ENCODE results near the gene FBXL14. TPM values are rescaled to one million over a fixed set of nuclear protein-coding genes. Genes with fewer than 3 reads are reported as not detected.

The FBXL14 gene
- total RNA-seq, 4 donors from 2014 or later, result 10.9 to 16.4 (median 13.1) TPM

- ATAC-seq, result peak; percentile 37
- peak overlapping the region; percentile 65 to 79 for H3K4me3 ChIP-seq
- H3K36me3 ChIP-seq, result peaks cover 0 to 6% of the 10 kb centered on the region in 2 donors
- no peaks in the 10 kb centered on the region for H3K27me3 ChIP-seq
- no peaks in the 10 kb centered on the region for H3K9me3 ChIP-seq
- peak overlapping the region; percentile 76 to 91 (median 88) for H3K27ac ChIP-seq
- TF ChIP-seq POLR2A (IDR thresholded peaks at IDR 0.05) (peak; percentile 5 to 14), EP300 (IDR thresholded peaks at IDR 0.05) (no peak)
- TF ChIP-seq, protein P1, sequence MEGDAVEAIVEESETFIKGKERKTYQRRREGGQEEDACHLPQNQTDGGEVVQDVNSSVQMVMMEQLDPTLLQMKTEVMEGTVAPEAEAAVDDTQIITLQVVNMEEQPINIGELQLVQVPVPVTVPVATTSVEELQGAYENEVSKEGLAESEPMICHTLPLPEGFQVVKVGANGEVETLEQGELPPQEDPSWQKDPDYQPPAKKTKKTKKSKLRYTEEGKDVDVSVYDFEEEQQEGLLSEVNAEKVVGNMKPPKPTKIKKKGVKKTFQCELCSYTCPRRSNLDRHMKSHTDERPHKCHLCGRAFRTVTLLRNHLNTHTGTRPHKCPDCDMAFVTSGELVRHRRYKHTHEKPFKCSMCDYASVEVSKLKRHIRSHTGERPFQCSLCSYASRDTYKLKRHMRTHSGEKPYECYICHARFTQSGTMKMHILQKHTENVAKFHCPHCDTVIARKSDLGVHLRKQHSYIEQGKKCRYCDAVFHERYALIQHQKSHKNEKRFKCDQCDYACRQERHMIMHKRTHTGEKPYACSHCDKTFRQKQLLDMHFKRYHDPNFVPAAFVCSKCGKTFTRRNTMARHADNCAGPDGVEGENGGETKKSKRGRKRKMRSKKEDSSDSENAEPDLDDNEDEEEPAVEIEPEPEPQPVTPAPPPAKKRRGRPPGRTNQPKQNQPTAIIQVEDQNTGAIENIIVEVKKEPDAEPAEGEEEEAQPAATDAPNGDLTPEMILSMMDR (IDR thresholded peaks at IDR 0.05), result peak in 2 of 4 experiments; percentile 32 to 34
- H3K4me1 ChIP-seq, result peaks cover 4 to 76% (median 23%) of the 10 kb centered on the region in 3 donors
- WGBS, 2 donors (ENCODE audit: low coverage in 1 of 2), result 6 to 40% methylated on average over 2 to 10 of the region's 58 CpGs
Observed at GRCh38 chr12:1630133-1630826, 35.9 kb upstream of the FBXL14 start.

GRCh38 chr12:1629338-1630132 lies 35.2 kb upstream of the FBXL14 start:
- Histone ChIP-seq H3K27me3 (no peaks in the 10 kb centered on the region), H3K4me3 (peak overlapping the region; percentile 65 to 79), H3K36me3 (peaks cover 0 to 6% of the 10 kb centered on the region in 2 donors), H3K27ac (peak overlapping the region; percentile 76 to 91 (median 88)), H3K4me1 (peaks cover 4 to 75% (median 18%) of the 10 kb centered on the region in 3 donors), H3K9me3 (no peaks in the 10 kb centered on the region)
- TF ChIP-seq EP300 (IDR thresholded peaks at IDR 0.05), result no peak
- TF ChIP-seq, protein P1 (IDR thresholded peaks at IDR 0.05), result peak in 2 of 4 experiments; percentile 43 to 46
- ATAC-seq, result peak; percentile 6
- WGBS, 2 donors (ENCODE audit: low coverage in 1 of 2), result 0 to 12% methylated on average over 3 to 5 of the region's 32 CpGs

- ATAC-seq, result no peak
- peak within 1 kb of the TSS; percentile 65 to 79 for H3K4me3 ChIP-seq
- H3K27ac ChIP-seq, result peak within 1 kb of the TSS; percentile 76 to 91 (median 88)
- WGBS, 2 donors (ENCODE audit: low coverage in 1 of 2), result 59 to 73% methylated on average over 10 to 13 of the region's 17 CpGs
- H3K9me3 ChIP-seq, result no peaks in the 10 kb centered on the region
- no peaks in the 10 kb centered on the region for H3K27me3 ChIP-seq
- peaks cover 0 to 68% (median 13%) of the 10 kb centered on the region in 3 donors for H3K4me1 ChIP-seq
- peaks cover 0 to 6% of the 10 kb centered on the region in 2 donors for H3K36me3 ChIP-seq
- TF ChIP-seq, protein P1 (IDR thresholded peaks at IDR 0.05), result no peak
- TF ChIP-seq EP300 (IDR thresholded peaks at IDR 0.05), result no peak
- no peak for TF ChIP-seq POLR2AphosphoS5 (IDR thresholded peaks at IDR 0.05)
- TF ChIP-seq POLR2A (IDR thresholded peaks at IDR 0.05), result no peak
Observed at GRCh38 chr12:1628666-1629337, 34.4 kb upstream of the FBXL14 start, which contains the start of gene WNT5B. WNT5B (plus strand) TSS chr12:1629231; CDS start chr12:1631355, 2,124 bp downstream.

- Histone ChIP-seq H3K4me3 (no peak overlapping the region), H3K4me1 (peaks cover 0 to 14% (median 2%) of the 10 kb centered on the region in 3 donors), H3K9me3 (no peaks in the 10 kb centered on the region), H3K27ac (no peak overlapping the region), H3K36me3 (no peaks in the 10 kb centered on the region), H3K27me3 (no peaks in the 10 kb centered on the region)
- WGBS, 2 donors (ENCODE audit: low coverage in 1 of 2), result 40 to 79% methylated on average over 1 to 2 of the region's 3 CpGs
- no peak for TF ChIP-seq POLR2AphosphoS5 (IDR thresholded peaks at IDR 0.05)
- TF ChIP-seq, protein P1 (IDR thresholded peaks at IDR 0.05), result no peak
- TF ChIP-seq POLR2A (IDR thresholded peaks at IDR 0.05), result no peak
- TF ChIP-seq EP300 (IDR thresholded peaks at IDR 0.05), result no peak
- ATAC-seq, result no peak
Observed at GRCh38 chr12:1622406-1622805, 28.0 kb upstream of the FBXL14 start.

Measured in gastroesophageal sphincter (tissue), 4 donors.